Stimulated activated CD8-positive, alpha-beta memory T cell treated with anti-CD3 and anti-CD28 coated beads, Interleukin-12 subunit alpha, Interleukin-12 subunit beta, amount 100 ng/mL, for 24 hours (primary cell): Measurements from ENCODE around the gene ZDHHC11B.
"Not testable (repeated sequence)": the region's sequence is repeated elsewhere in the genome, so short reads cannot be mapped to it uniquely, and the experiment has no call there.

Source experiments
- DNase-seq: peaks from one replicate; pipeline ENCODE4 v3.0.0-alpha.2; 2020; ENCODE audit errors: extremely low read depth

Gene ZDHHC11B

GRCh38 chr5:685262-686171 lies 99.0 kb downstream of the ZDHHC11B start:
- no peak for DNase-seq

DNA sequence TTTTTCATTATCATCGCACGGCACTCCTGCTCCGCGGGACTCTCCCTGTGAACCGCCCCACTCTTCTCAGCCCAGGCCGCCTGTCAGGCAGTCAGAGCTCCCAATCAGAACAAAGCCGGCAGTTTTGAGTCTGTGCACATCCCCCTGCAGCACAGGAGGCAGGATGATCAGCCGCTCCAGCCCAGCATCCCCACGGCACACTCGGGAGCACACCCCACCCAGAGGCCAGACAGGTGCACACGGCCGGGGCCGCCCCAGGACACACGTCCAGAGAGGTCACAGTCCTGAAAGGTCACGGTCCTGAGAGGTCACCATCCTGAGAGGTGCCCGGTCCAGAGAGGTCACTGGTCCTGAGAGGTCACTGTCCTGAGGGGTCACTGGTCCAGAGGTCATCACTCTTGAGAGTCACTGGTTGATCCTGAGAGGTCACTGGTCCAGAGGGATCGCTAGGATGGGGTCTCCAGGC lies 99.7 kb downstream of the ZDHHC11B start:
- DNase-seq, result no peak

GRCh38 chr5:683551-684481 lies 100.7 kb downstream of the ZDHHC11B start:
- DNase-seq, result no peak

DNA sequence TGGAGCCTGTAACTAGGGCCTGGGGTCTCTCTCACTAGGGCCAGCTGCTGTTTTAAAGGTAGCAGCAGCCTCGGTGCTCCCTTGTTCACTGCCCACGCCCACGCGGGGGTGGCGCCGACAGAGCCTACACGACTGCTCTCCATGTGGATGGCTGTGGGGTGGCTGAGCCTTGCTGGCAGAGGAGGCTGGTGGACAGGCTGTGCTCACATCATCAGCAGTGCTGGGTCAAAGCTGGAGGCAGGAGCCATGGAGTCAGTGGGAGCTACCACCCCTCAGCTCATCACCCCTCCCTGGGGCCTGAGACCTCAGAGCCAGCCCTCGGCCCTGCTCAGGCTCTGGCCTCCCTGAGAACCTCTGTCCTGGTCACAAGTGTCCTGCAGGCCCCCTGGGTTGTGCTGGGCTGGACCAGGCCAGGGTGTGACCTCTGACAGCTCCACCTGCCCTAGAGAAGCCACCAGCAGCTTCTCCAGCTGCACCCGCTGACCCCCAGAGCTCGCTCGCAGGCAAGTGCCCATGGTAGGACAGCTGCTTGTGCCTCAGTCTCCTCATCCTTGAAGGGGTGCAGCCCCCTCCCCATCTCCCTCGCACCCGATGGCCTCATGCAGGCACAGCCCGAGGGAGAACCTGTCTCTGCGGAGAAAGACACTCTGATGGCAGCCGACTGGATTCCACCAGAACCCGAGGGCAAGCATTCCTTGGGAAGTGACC lies 101.7 kb downstream of the ZDHHC11B start:
- DNase-seq, result not testable (repeated sequence)

GRCh38 chr5:682216-682615 lies 102.3 kb downstream of the ZDHHC11B start:
- not testable (repeated sequence) for DNase-seq

DNA sequence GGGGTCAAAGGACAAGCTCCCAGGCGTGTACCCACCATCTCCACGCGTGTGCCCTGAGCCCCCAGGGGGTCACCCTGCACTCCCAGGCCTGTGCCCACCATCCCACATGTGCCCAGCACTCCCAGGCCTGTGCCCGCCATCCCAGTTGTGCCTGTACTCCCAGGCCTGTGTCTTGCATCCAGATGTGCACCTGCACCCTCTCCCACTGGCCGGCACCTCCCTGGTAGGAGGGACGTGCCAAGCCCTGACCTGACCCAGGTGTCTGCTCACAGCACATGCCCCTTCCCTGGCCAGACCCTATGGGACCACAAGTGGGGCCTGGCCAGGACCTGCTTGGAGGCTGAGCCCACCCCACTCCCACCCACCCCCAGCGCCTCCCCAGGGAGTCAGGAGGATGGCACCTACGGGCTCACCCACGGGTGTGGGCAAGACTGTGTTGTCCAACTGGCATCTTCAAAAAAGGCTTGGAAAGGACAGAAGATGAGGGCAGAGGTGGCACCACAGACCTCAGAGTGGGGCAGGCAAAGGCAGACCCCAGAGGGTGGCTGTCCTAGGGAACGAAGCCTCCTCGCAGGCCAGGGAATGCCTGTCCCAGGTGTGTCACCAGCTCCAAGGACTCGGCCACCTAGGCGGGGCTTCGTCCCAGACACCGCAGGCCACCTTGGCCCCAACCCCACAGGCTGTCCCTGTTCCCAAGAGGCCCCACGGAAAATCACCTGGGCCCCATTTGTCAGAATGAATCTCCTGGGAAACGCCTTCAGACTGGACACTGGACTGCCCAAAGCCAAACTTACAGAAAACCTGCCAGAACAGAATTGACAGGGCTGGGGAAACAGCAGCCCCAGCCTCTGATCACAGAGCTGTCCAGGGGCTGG lies 103.0 kb downstream of the ZDHHC11B start:
- DNase-seq, result not testable (repeated sequence)

- not testable (repeated sequence) for DNase-seq
Observed at GRCh38 chr5:680836-681235, 103.7 kb downstream of the ZDHHC11B start.

DNA sequence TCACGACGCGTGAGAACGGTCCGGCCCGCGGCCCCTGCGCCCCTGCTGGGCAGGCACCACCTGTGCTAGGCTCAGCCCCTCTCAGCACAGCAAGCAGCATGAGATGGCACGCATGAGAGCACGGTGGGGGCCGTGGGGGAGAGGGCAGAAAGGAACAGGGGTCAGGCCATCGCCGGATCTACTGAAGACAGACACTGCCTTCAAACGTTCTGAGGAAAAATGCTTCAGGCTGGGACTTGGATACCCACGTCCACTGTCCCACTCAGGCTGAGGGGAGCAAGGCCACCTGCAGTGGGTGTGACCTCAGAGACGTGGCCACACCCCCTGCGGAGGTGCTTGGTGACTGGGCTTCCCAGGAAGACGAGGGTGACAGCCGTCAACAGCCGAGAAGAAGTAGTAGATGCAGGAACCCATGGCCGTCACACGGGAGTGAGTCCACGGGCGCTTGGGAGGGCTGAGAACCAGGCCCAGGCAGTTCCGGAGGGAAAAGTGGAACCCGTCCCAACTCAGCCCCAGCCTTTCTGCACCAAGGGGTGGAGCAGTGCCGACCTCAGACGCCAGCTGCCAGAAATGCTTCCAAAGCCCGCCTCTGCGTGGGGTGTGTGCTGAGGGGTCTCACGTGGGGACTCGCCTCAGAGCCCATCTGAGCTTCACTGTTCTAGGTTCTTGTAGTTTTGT lies 104.3 kb downstream of the ZDHHC11B start:
- DNase-seq, result not testable (repeated sequence)

DNA sequence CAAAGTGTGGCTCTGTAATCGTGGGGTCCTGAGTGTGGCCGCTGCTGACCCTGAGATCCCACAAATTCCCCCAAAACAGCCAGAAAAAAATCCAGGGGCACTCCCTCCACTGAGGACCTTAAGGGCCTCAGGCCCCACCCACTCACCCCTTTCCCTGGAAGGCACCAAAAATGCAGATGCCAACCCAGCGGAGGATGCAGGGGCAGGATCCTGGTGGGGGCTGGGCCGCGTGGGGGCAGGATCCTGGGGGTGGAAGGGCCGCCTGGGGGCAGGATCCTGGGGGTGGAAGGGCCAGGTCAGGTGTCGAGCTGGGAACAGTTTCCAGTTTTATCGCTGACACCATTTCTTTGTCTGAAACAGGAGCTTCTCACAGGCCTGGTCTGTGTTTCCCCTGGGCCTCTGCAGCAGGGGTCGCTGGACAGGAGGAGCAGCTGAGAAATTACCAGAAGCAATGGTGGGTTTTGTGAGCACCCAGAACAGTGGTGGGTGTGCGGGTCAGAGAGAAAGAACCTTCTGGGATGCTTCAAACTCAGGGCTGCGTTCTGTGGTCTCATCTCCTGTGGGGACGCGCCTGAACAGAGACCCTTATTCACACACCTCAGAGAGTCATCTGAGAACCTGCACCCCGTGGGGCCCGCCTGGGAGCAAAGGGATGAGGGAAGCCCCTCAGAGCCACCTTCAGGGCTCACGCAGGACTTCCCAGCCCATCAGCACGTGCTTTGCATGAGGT lies 105.2 kb downstream of the ZDHHC11B start:
- not testable (repeated sequence) for DNase-seq

- not testable (repeated sequence) for DNase-seq
Observed at GRCh38 chr5:678521-678920, 106.0 kb downstream of the ZDHHC11B start.

DNA sequence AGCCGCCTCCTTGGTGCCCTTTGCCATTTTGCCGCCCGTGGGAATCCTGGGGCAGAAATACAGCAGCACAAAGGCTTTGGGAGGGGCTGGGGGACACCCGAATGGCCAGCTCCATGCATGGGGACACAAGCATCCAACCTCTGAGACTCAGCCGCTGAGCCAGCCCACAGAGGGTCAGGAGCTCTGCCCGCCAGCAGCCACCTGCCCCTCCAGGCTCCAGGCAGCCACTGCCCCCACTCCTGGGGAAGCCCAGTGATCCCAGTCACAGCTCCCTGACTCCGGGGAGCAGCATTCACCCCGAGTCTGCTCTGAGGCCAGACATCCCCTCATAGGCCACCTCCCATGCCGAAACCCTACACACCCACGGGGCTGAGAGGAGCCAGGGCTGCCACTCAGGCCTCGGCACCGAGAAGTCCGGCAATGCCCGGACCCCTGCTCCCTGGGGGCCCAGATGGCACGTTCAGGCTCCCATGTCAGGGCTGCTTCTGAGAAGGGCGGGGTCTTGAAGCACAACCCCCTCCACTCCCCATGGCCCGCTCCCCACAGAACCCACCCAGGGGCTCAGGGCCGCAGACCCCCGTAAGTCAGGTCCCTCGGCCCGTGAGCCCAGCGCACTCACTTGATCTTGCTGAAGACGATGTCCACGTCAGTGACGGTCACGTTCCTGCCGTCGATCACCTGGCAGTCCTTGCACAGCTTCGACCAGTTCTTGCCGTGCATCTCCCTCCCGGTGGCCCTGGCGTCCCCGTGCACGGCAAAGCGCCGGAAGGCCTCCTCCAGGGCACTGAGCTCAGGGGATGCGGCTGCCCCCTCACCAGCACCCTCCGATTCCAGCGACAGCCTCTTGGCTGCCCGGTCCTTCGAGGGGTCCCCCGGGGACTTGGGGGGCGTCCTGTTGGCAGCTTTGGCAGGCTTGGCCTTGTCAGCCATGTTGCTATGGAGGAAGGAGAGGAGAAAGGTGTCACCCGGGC lies 107.1 kb downstream of the ZDHHC11B start:
- no peak for DNase-seq

- no peak for DNase-seq
Observed at GRCh38 chr5:676699-677076, 107.8 kb downstream of the ZDHHC11B start.

DNA sequence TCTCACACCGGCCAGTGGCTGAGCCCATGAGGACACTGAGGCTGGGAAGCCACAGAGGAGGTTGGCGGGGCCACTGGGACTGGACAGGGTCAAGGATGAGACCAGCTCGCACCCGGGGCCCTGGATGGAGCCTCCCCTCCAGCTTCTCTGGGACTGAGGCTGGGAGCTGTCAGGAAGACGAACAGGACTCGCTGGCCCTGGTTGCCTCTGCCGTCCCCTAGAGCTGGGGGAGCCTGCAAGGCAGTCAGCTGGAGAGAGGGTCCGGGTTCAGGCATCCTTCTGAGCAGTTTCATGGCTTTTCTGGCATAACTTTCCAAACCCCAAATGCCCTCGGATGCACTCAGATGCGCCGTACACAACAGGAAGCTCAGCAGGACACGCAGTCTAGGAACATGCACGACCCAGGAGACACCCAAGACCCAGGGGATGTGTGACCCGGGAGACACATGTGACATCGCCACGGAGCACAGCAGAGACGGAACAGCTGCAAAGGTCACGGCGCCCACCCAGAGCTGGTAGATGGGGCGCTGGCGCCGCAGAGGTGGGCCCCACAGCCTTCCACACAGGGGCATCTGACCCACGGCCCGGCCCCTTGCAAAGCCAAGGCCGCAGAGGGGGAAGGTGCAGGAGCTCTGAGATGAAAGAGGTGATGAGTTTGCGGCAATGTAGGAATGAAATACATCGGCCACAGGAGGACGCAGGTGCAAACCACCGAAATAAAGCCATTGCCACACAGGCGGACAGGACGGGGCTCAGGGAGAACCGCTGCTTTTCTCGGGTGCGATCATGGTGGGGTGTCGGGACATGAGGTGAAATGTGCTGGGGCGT lies 108.4 kb downstream of the ZDHHC11B start:
- no peak for DNase-seq

DNA sequence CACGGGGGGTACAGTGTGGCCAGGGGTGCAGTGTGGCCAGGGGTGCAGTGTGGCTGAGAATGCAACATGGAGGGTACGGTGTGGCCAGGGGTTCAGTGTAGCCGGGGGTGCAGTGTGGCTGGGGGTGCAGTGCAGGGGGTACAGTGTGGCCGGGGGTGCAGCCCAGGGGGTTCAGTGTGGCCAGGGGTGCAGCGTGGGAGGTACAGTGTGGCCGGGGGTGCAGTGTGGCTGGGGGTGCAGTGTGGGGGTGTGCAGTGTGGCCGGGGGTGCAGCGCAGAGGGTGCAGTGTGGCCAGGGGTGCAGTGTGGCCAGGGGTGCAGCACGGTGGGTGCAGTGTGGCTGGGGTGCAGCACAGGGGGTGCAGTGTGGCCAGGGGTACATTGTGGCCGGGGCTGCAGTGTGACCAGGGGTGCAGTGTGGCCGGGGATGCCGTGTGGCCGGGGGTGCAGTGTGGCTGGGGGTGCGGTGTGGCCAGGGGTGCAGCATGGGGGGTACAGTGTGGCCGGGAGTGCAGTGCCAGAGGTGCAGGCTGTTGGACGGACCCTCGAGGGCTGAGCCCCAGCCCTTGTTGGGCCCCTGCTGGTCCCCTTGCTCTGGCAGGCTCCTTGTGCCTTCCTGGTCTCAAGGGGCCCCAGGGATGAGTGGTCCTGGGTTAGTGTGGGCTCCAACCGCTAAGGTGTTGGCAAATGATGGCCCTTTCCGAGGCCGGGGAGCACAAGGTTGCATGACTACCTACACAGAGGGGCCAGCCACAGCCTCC lies 109.2 kb downstream of the ZDHHC11B start:
- no peak for DNase-seq

DNA sequence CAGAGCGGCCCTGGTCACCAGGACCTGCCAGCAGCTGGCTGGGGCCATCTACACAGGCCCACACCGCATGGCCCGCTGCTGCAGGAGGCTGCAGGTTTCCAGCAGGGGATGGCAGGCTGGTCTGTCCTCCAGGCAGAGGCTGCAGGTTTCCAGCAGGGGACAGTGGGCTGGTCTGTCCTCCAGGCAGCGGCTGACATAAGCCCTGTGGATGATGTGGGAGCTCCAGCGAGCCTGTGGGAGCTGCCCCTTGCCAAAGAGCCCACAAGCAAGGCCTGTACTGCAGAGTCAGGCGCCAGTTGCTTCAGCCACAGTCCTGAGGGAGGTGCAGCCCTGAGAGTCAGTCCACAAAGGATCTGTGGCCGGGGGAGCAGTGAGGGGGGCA lies 109.9 kb downstream of the ZDHHC11B start:
- DNase-seq, result no peak

- no peak for DNase-seq
Observed at GRCh38 chr5:673831-674629, 110.5 kb downstream of the ZDHHC11B start.
